CD1c-positive myeloid dendritic cell (primary cell): ENCODE data around the gene HNF4A.

Experiments used
- DNase-seq: peaks from one replicate; pipeline ENCODE4 v3.0.0-alpha.2; 2016; ENCODE audit errors: extremely low spot score

Gene HNF4A

DNA sequence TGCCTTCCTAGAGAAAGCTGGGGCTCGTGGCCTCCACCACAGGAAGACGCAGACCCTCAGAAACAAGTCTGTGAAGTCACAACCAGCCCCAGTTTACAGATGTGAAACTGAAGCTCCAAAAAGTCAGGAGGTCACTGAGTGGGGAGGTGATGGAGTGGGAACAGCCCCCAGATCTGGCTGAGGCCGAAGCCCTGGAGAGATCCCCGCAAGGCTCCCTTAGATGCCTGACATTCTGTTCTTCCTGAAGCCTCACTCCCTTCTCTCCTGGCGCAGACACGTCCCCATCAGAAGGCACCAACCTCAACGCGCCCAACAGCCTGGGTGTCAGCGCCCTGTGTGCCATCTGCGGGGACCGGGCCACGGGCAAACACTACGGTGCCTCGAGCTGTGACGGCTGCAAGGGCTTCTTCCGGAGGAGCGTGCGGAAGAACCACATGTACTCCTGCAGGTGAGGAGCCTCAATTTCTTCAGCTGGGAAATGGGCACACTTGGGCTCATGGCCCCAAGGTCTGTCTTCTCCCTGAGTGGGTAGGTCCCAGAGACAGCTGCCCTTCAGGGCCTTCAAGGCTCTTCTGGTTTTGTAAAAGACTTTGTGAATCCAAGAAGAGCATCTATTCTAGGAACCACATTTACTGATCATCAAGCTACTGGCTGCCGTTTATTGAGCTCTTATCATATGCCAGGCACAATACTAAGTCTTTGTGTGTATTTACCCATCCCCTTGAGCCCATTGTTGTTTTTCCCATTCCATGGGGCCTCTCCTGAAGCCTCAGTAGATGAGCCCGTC is 50.5 kb downstream of the HNF4A start:
- DNase-seq: no peak

DNA sequence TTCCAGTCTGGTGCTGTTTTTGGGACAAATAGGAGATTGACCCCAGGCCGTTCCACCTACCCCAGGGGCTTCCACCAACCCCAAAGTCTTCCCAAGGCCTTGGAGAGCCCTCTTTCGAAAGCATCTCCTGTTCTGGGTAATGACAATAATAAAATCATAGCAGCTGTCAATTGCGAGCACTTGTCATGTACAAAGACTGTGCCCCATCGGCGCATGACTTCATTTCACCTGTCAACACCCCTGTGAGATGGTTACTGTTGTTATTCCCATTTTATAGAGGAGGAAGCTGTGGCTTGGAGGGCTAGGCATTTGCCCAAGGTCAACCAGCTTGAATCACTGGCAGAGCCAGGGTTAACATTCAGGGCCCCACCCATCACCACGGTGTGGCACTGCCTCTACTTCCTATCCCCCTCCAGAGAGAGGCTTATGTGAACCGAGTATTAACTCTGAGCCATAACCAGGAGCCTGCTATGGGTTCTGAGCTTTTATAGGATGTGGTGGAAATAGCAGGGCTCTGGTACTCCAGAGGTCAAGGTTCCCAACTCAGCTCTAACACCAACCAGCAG is 51.2 kb downstream of the HNF4A start:
- no peak for DNase-seq

DNA sequence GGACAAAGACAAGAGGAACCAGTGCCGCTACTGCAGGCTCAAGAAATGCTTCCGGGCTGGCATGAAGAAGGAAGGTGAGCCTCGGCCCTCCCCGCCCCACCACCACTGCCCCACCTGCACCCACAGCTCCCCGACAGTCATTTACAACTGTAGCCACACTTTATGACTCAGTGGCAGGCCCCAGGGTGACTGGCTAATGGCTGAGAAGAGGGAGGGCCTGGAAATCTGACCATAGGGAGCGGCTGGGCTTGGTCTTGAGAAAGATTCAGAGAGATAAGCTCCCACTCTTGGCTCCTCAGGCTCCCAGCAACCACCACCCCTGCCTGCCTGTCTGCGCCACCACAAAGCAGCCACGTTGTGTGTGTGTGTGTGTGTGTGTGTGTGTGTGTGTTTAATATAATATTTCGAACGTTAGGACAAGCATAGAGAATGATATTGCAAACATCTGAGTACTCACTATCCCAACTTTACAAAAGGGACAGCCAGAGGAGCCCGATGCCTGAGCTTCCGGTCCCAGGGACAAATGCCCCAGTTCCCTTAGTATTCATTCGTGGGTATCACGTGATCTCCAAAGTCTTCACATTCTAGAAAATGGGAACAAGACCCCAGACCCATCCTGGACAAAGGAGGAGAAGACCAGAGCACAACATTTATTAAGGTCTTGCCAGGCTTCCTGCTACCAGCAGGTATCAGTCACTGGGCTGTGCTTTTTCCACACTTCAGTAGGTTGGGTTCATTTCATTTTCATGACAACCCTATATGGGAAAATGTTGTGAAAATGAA is 52.1 kb downstream of the HNF4A start:
- DNase-seq: no peak

DNA sequence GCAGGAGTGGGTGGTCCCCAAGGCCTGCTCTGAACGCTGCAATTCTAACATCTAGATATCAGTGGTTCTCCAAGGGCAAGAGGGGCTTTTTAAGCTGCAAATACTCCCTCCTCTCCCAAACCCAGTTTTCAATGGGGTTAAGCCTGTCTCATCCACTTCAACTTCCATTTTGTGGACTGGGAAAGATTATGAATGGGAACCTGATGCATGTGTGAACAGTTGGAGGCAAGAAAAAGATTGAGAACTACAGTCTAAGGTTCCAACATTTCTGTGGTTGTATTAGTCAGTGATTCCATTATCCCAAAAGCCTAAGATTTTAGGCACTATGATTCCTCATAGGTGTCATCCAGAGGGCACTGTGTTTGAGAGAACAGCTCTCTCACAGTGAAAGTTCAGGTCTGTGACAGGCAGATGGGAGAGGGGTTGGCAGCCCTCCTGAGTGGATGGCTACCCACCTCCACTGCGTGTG is 53.7 kb downstream of the HNF4A start:
- no peak for DNase-seq

DNA sequence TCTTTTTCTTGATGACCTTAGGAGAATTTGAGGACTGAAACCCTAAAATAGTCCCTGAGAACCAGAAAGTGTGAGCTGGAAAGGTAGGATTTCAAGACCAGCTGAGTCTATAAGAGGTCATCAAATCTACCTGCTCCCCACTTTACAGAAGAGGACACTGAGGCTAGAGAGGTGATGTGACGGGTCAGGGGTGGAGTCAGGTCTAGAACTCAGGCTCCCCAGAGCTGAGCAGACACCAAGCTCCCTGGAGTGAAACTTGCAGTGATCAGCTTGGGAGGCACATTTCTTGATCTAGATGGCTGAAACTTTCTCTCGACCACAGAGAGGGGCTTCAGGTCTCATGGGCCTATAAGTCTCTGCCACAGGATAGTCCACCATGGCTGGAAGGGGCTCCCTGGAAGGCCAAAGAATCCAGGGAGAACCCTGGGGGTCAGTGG is 55.1 kb downstream of the HNF4A start:
- DNase-seq: no peak

DNA sequence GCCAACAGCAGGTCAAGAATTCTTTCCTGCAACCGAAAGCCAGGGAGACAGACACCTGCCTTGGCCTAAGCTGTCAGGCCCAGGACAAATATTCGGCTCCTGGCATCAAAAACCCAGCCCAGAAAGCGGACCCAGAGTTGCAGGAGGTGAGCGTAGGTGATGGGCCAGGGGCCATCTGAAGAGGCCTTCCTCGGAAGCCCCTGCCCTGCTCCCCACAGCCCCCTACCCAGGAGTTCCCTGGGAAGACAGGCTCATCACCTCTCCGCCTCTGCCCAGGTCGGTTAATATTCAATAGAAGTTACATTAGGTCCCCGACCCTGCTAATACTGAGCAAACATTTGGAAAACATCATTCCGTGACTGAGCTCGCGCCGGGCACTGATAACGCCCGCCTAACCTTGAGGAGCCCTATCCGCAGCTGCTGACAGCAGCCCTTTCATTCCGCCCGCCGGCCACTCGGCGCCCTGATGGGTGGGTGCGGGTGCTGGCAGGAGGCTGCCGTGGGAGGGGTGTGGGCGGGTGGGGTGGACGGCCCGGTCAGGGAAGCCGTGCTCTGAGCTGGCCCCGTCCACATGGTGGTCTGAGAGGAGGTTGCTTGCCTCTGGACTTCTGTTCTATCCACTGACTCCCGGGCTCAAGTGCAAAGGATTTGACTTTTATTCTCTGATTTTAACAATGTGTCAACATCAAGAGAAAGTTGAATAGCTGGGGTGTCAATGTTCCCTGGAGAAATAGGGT is 55.7 kb downstream of the HNF4A start:
- DNase-seq: no peak

DNA sequence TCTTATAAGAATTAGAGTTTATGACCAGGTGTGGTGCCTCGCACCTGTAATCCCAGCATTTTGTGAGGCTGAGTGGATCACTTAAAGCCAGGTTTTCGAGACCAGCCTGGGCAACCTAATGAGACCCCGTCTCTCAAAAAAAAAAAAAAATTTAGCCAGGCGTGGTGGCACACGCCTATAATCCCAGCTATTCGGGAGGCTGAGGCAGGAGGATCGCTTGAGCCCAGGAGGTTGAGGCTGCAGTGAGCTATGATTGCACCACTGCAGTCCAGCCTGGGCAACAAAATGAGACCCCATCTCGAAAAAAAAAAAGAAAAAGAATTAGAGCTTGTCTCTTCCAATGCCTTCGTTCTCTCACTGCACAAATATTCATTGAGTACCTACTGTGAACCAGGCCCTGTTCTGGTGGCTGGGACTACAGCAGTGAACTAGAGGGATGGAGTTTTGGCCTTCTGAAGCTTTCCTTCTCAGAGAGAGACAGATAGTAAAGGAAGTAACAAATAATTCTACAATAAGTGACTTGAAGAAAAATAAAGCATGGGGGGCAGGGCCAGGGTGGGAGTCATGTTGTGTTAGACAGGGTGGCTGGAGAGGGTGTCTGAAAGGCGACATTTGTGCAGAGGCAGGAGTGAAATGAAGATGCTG is 56.4 kb downstream of the HNF4A start:
- DNase-seq: no peak

DNA sequence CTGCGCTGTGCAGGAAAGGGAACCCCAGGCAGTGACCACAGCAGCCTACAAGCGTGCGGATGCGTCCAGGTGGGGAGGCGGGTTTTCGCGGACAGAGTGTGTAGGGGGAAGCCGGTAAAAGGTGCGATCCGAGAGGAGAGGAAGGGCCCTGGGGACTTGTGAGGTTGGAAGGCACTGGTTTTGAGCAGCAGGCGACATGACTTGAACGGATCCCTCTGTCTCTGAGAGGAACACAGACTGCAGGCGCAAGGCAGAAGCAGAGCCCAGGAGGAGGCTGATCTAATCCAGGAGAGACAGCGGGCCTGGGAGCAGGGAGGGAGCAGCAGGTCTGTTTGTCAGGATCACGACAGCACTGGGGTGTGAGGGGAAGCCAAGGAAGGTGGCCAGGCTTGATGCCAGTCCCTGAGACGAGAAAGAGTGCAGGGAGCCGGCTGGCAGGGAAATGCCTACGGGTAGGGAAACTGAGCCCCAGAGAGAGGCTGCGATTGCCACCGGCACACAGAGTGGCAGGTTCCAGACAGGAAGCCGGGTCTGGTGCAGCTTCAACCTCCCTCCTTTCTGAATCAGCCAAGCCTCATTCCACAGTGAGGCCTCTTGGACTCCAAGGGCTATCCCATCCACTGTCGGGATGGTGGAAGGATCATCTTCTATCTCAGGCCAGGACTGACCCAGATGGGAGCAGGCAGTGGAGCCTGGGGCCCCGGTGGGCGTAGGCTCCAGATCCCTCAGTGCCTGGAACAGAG is 57.1 kb downstream of the HNF4A start:
- DNase-seq: no peak

DNA sequence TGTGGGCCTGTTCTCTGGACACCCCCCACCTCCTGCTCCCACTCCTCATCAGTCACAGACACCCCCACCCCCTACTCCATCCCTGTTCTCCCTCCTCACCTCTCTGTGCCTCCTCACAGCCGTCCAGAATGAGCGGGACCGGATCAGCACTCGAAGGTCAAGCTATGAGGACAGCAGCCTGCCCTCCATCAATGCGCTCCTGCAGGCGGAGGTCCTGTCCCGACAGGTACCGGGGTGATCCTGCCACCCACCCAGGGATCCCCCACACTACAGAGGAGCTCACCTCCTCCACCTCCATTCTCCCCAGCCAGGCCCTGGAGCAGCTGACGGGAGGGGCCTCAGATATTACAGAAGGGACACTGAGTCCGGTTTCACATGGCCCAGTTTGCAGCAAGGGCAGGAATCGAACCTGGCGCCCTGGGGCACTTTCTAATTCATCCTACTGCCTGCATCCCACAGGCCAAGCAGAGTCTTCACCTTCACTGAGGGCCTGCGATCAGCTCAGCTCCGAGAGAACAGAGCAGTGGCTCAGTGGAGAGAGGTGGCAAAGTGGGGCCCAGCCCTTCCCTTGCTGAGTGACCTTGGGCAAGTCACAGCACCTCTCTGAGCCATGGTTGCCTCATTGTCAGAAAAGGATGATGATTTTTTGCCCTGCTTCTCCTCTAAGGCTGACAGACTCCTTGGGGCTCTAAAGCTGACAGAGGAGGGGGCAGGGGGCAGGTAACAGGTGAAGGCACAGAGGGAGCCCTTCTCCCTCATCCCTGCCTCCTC is 58.3 kb downstream of the HNF4A start:
- no peak for DNase-seq

DNA sequence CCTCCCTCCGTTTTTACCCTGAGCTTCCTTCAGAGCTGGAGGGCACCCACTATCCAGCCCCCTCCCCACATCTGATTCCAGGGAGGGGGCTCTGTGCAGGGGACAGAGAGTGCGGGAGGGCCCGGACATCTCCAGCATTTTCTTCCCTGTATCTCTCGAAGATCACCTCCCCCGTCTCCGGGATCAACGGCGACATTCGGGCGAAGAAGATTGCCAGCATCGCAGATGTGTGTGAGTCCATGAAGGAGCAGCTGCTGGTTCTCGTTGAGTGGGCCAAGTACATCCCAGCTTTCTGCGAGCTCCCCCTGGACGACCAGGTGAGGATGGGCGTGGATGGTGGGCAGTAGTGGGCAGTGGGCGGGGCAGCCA is 58.8 kb downstream of the HNF4A start:
- DNase-seq: no peak

DNA sequence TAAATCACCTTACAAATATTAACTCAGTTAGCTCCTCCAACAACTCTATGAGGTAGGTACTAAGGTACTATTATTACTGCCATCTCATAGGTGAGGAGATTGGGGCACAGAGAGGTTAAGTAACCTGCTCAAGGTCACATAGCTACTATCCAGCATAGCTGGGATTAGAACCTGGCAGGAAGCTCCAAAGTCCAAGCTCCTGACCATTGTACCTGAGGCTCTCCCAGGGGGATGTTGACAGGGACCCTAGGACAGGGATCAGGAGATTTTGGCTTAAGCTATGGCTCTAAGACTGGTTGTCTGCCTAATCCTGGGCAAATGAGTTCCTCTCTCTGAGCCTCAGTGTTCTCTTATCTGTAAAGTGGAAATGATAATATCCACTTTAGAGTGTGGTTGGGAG is 59.3 kb downstream of the HNF4A start:
- no peak for DNase-seq

DNA sequence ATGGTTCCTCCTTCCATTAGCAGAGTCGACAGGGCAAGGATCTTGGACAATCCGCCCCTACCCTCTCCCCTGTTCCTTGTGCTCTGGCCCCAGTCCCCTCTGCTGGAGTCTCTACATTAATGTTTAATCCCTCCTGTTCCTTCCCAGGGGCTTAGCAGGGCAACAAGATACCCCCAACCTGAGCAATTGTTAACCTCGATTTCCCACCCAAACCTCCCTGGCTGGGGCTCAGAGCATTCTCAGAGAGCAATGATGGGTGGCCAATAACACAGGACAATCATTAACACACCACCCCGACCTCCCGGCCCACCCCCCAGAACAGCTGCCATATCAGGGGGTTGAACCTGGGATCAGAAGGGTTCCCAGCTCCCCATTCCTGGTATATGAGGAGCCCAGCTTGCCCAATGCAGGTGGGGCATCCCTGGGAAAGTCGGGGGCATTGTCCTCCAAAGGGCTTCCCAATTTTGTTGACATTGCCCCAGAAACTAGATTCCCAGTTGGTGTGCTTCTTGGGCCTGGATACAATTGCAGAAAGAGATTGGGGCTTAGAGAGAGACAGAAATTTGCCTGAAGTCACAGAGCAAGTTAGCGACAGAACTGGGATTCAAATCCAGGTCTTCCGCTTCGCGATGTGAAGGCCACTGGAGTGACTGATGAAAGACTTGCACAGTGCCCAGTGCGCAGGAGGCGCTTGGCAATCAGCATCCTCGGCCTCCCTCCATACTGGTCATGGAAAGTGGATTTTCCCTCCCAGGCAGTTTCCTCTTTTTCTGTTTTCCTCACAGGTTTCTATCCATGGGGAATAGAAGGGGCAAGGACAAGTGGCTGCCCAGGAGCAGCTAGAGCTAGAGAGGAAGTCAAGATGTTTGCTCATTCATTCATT is 60.6 kb downstream of the HNF4A start:
- no peak for DNase-seq

DNA sequence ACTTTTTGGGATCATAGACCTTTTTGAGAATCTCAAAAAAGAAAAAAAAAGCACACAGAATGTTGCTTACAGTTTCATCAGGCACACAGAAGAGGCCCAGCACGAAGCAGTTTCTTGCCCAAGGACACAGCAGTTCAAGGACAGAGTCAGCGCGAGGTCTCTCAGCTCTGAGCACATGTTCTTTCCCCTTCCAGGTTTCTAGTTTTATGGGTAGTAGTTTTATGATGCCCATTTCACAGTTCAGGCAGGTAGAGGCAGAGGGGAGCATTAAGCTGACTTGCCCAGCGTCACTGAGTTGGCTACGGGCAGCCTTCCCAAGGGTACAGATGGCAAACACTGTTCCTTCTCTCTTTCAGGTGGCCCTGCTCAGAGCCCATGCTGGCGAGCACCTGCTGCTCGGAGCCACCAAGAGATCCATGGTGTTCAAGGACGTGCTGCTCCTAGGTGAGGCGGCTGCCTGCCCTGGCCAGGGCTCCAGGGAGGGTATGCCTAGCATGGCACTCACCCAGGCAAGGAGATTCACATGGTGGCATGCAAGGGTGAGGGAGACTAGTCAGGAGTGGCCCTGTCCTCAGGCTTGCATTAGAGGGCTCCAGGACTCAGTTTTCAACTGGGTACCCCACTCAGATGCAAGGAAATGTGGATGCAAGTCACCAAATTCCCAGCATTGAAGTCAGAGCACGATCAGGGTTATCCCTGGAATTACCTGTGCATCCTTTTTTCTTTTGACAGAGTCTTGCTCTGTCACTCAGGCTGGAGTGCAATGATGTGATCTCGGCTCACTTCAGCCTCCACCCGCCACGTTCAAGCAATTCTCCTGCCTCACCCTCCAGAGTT is 62.8 kb downstream of the HNF4A start:
- no peak for DNase-seq

DNA sequence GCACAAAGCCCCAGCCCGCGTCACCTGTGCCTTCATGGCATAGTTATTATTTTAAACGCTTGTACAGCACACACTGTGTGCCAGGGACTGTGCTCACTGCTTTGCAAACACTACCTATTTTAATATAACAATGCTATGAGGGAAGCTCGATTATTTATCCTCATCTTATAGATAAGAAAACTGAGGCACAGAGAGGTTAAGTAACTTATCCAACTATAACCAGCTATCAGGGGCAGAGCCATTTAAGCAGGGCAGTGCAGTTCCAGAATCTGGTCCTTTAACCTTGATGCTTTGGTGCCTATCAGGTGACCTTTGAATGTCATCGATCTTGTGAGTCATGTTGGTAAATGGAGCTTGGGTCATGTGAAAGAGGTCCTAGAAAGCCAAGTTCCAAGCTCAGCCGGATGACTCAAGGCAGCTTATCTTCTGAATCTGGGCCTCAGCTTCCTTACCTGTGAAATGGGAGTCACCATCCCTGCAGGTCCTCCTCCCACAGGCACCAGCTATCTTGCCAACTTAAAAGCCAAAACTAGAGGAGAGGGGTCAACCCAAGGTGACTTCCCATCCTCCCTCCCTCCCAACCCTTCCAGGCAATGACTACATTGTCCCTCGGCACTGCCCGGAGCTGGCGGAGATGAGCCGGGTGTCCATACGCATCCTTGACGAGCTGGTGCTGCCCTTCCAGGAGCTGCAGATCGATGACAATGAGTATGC is 63.8 kb downstream of the HNF4A start:
- no peak for DNase-seq

DNA sequence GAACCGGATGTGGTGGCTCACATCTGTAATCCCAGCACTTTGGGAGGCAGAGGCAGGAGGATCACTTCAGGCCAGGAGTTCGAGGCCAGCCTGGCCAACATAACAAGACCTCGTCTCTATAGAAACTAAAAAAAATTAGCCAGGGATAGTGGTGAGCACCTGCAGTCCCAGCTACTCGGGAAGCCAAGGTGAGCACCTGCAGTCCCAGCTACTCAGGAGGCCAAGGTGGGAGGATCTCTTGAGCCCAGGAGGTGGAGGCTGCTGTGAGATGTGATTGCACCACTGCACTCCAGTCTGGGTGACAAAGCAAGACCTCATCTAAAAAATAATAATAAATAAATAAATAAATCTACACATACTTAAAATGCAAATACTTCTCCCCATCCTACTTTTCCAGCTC is 65.0 kb downstream of the HNF4A start:
- no peak for DNase-seq

DNA sequence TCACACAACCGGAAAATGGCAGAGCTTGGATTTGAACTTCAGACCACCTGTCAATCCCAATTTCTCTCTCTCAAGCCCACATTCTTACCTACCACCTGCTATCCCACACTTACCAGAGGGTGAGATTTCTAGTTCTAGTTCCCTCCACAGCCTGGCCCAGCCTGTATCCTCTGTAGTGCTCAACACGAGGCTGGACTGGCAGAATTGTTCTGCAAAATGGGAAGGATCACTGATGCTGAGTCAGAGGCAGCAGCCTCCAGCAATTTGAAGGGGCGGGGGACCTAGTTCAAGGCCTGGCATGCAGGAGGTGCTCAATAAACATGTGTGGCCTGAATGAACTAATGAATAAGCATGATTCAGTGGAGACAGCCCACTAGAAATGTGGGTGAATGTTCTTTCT is 66.6 kb downstream of the HNF4A start:
- DNase-seq: peak; percentile 56

DNA sequence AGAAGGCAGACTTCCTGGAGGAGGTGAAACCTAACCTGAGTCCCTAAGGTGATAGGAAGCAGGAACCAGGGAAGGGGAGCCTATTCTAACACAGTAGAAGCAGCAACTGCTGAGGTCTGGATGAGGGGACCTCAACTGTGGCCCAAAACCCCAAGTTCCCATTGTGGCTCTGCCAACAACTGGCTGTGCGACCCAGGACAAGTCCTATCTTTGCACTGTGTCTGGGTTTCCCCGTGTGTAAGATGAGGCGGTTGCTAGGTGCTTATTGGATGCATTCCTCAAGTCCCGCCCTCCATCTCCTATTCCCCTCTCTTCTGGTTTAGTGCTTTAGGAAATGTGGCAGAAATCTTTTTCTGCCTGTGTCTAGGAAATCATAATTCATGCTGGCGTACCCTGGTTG is 68.0 kb downstream of the HNF4A start:
- DNase-seq: no peak
